A549 (cell line): ENCODE results near the gene TBL1XR1. TPM values are rescaled to one million over a fixed set of nuclear protein-coding genes. Genes with fewer than 3 reads are reported as not detected.

ENCODE experiments used
- ATAC-seq, 2 experiments: fragments of 200-7000 bp in 1 of 2; fragments of >200 bp in 1 of 2; cut with Nextera tagmentation in 1 of 2; cut with Tn5 transposase in 1 of 2; 3 replicates each; pipeline versions ENCODE4 v1.8.0 to v1.9.1; 2018 to 2020; ENCODE audit warnings: mild to moderate bottlenecking in 1 of 2, moderate library complexity in 1 of 2
- CTCF ChIA-PET: fragments of 300-600 bp; sonication (Branson Sonifier 250); formaldehyde crosslinking; extraction: SDS; loops from one replicate; lab custom pipeline; 2021; ENCODE audit warnings: antibody characterized with exemption, inconsistent platforms; lab: Yijun Ruan, JAX
- POLR2A ChIA-PET: fragments of 350-600 bp; formaldehyde crosslinking; extraction: SDS; loops from one replicate; lab custom pipeline; 2021; ENCODE audit warnings: antibody characterized with exemption, inconsistent platforms; lab: Yijun Ruan, JAX
- DNase-seq, 2 experiments: peaks; one replicate each; pipeline versions ENCODE4 v3.0.0 to v3.0.0-alpha.2; 2011 to 2016; ENCODE audit warnings: low read depth in 1 of 2, low spot score in 1 of 2
- FAIRE-seq: peaks from 2 replicates; lab custom pipeline; 2011; peaks lifted over from hg19 to GRCh38; lab: Jason Lieb, UNC
- H3K27ac ChIP-seq, 2 experiments: fragments of >200 bp; sonication (Bioruptor Twin); formaldehyde crosslinking; 3 replicates each; pipeline ENCODE4 v1.5.1; 2016 to 2017
- H3K4me1 ChIP-seq: fragments of >200 bp; sonication (Bioruptor Twin); formaldehyde crosslinking; 3 replicates; pipeline ENCODE4 v1.6.1; 2016
- H3K4me2 ChIP-seq: fragments of >200 bp; sonication (Bioruptor Twin); formaldehyde crosslinking; 3 replicates; pipeline ENCODE4 v1.6.1; 2016
- H3K4me3 ChIP-seq: fragments of >200 bp; sonication (Bioruptor Twin); formaldehyde crosslinking; 3 replicates; pipeline ENCODE4 v1.5.1; 2016
- H3K9me3 ChIP-seq: fragments of >200 bp; sonication (Bioruptor Twin); formaldehyde crosslinking; 3 replicates; pipeline ENCODE4 v1.6.1; 2016
- ATOH8 ChIP-seq: fragments of 250-450 bp; sonication (Bioruptor Pico); IDR thresholded peaks from 2 replicates; pipeline ENCODE4 v1.5.0; 2020; ENCODE audit warnings: low read depth, mild to moderate bottlenecking, moderate library complexity
- CBX2 ChIP-seq: fragments of 200-600 bp; sonication (generic); IDR thresholded peaks from 2 replicates; pipeline ENCODE4 v1.6.1; 2016; ENCODE audit warnings: low read depth, mild to moderate bottlenecking, borderline replicate concordance
- CEBPB ChIP-seq, 2 experiments: fragments of >200 bp in 1 of 2; sonication (Bioruptor Twin) in 1 of 2; formaldehyde crosslinking in 1 of 2; IDR thresholded peaks; 2 replicates each; pipeline ENCODE4 v1.6.1; 2012 to 2016
- EHMT2 ChIP-seq: fragments of 200-600 bp; sonication (generic); IDR thresholded peaks from 2 replicates; pipeline ENCODE4 v1.6.1; 2016; ENCODE audit warnings: antibody characterized with exemption, low read depth, mild to moderate bottlenecking, moderate library complexity
- ESRRA ChIP-seq: fragments of 150-350 bp; IDR thresholded peaks from 2 replicates; pipeline ENCODE4 v1.6.1; 2014; ENCODE audit warnings: mild to moderate bottlenecking, low read length, borderline replicate concordance
- FOSB ChIP-seq: fragments of 250-450 bp; sonication (Bioruptor Pico); IDR thresholded peaks from 2 replicates; pipeline ENCODE4 v1.5.0; 2020; ENCODE audit warnings: mild to moderate bottlenecking, moderate library complexity
- FOSL2 ChIP-seq, 2 experiments: fragments of 450-650 bp in 1 of 2; fragments of >200 bp in 1 of 2; sonication (Bioruptor Twin) in 1 of 2; formaldehyde crosslinking; IDR thresholded peaks; 2 replicates each; pipeline versions ENCODE4 v1.5.0 to v1.6.1; 2016 to 2020; ENCODE audit warnings: mild to moderate bottlenecking in 1 of 2, moderate library complexity in 1 of 2
- GATA3 ChIP-seq: IDR thresholded peaks from 2 replicates; pipeline ENCODE4 v1.6.1; 2012; ENCODE audit warnings: borderline replicate concordance
- HOXB5 ChIP-seq: fragments of 250-450 bp; sonication (Bioruptor Pico); IDR thresholded peaks from 2 replicates; pipeline ENCODE4 v1.5.0; 2020; ENCODE audit warnings: mild to moderate bottlenecking, moderate library complexity
- JUN ChIP-seq, 2 experiments: fragments of >200 bp; sonication (Bioruptor Twin); formaldehyde crosslinking; IDR thresholded peaks; 2 replicates in 1 of 2; 3 replicates in 1 of 2; pipeline ENCODE4 v1.6.1; 2016 to 2017
- MYC ChIP-seq: IDR thresholded peaks from 2 replicates; pipeline ENCODE4 v1.6.1; 2012; ENCODE audit warnings: mild to moderate bottlenecking, inconsistent platforms, low read length, improper control_type of control experiment, borderline replicate concordance
- NPAS2 ChIP-seq: fragments of 250-450 bp; sonication (Bioruptor Pico); IDR thresholded peaks from 2 replicates; pipeline ENCODE4 v1.8.0; 2022; ENCODE audit warnings: mild to moderate bottlenecking, moderate library complexity, borderline replicate concordance
- NR3C1 ChIP-seq: fragments of >200 bp; sonication (Bioruptor Twin); formaldehyde crosslinking; IDR thresholded peaks from 3 replicates; pipeline ENCODE4 v1.6.1; 2017
- RCOR1 ChIP-seq: fragments of 150-350 bp; IDR thresholded peaks from 2 replicates; pipeline ENCODE4 v1.6.1; 2014; ENCODE audit warnings: antibody characterized with exemption, low read length, low read depth
- SMC3 ChIP-seq: fragments of >200 bp; sonication (Bioruptor Twin); formaldehyde crosslinking; IDR thresholded peaks from 3 replicates; pipeline ENCODE4 v1.6.1; 2018; ENCODE audit warnings: inconsistent platforms
- SREBF2 ChIP-seq: fragments of 450-650 bp; IDR thresholded peaks from 2 replicates; pipeline ENCODE4 v1.6.1; 2014; ENCODE audit warnings: mild to moderate bottlenecking, moderate library complexity
- TFCP2L1 ChIP-seq: fragments of 250-450 bp; sonication (Bioruptor Pico); IDR thresholded peaks from 2 replicates; pipeline ENCODE4 v1.5.0; 2021; ENCODE audit warnings: mild to moderate bottlenecking
- TP53 ChIP-seq: fragments of 250-450 bp; sonication (Bioruptor Pico); IDR thresholded peaks from 2 replicates; pipeline ENCODE4 v1.5.0; 2021; ENCODE audit warnings: mild to moderate bottlenecking, moderate library complexity
- ZNF302 ChIP-seq: fragments of 250-450 bp; sonication (Bioruptor Pico); IDR thresholded peaks from 2 replicates; pipeline ENCODE4 v1.9.0; 2021; ENCODE audit warnings: inconsistent platforms, mild to moderate bottlenecking, moderate library complexity
- WGBS: methylation state at CpG from one replicate; pipeline ENCODE4 v1.1.6; 2017; ENCODE audit errors: missing lambda C conversion rate; 5-methylcytosine and 5-hydroxymethylcytosine counted together
- polyA plus RNA-seq, 4 experiments: library from polyadenylated mRNA; depleted of rRNA in 3 of 4; stranded (reverse); fragments of >200 nt; fragmentation: RNase III in 1 of 4; extraction: RNeasy Plus Mini Kit Qiagen cat#74134 plus additional on column Dnase treatment in 1 of 4; gene quantifications; 2 replicates in 3 of 4; 3 replicates in 1 of 4; pipeline ENCODE4 v1.2.3, GENCODE V29; 2011 to 2017
- TF ChIP-seq, protein P1 (sequence below): IDR thresholded peaks from 2 replicates; pipeline ENCODE4 v1.6.1; 2012
- TF ChIP-seq, protein P2 (sequence below): fragments of >200 bp; sonication (Bioruptor Twin); formaldehyde crosslinking; IDR thresholded peaks from 3 replicates; pipeline ENCODE4 v1.5.1; 2016

Gene TBL1XR1
- polyA plus RNA-seq, 2 of the 4 experiments (the other 2 are of a cell fraction) = 41.4 to 106 TPM

DNA sequence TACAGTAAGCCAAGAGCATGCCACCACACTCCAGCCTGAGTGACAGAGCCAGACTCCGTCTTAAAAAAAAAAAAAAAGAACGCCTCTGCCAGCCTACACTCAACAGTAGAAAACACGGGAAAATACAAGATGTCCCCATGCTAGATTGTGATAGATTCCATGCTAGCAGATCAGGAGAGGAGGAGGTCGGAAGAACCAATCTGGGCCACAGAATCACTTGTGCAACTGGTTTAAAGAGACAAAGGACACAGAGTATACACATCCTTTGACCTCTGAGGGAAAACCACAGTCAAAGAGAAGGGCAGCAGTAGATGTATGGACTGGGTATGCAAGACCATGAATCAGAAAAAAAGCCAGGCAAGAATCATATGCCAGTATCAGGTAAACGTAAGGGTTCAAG, 15.9 kb downstream of the TBL1XR1 start:
- no peak for ATAC-seq

DNA sequence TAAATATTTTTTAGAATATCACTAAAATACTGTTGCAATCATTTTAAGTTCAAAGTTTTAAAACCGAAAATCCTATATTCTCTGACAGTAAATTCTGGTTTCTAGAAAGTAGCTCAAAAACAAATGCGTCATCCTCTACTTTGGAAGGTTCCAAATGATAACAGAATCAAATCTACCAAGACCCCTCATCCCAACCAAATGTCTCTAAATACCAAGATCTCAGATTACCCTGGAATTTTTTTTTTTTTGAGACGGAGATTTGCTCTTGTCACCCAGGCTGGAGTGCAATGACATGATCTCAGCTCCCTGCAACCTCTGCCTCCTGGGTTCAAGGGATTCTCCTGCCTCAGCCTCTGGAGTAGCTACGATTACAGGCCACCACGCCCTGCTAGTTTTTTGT, 16.8 kb downstream of the TBL1XR1 start:
- ATAC-seq (no peak), DNase-seq (no peak), FAIRE-seq (no peak)
- H3K4me2 ChIP-seq = no peak overlapping the region
- H3K9me3 ChIP-seq = no peaks in the 10 kb centered on the region
- ChIA-PET POLR2A (no interaction called here), CTCF (interaction anchor here (0.6 to 1.0 kb wide), 3 partner anchors 11 to 853 kb away, joined by 3 to 4 read pairs (median 3); no protein-coding TSS in a partner anchor)
- no peak for TF ChIP-seq SMC3
- TF ChIP-seq GATA3 = no peak
- TF ChIP-seq SREBF2 = no peak
- no peak overlapping the region for H3K4me3 ChIP-seq
- no peak overlapping the region for H3K27ac ChIP-seq
- H3K4me1 ChIP-seq = peaks cover 12% of the 10 kb centered on the region
- WGBS = 84% methylated on average over 5 of the region's 5 CpGs

More for the DNA sequence above, 15.9 kb downstream of the TBL1XR1 start:
- H3K9me3 ChIP-seq = no peaks in the 10 kb centered on the region
- FAIRE-seq (no peak), DNase-seq (no peak)
- H3K27ac ChIP-seq = no peak overlapping the region
- 87% methylated on average over 5 of the region's 5 CpGs for WGBS
- ChIA-PET POLR2A (no interaction called here), CTCF (no interaction called here)
- no peak overlapping the region for H3K4me3 ChIP-seq
- TF ChIP-seq ATOH8 (CRISPR knock-in tag) (no peak), HOXB5 (CRISPR knock-in tag) (no peak), TFCP2L1 (CRISPR knock-in tag) (no peak), CBX2 (no peak)
- H3K4me2 ChIP-seq = no peak overlapping the region
- peaks cover 15% of the 10 kb centered on the region for H3K4me1 ChIP-seq

DNA sequence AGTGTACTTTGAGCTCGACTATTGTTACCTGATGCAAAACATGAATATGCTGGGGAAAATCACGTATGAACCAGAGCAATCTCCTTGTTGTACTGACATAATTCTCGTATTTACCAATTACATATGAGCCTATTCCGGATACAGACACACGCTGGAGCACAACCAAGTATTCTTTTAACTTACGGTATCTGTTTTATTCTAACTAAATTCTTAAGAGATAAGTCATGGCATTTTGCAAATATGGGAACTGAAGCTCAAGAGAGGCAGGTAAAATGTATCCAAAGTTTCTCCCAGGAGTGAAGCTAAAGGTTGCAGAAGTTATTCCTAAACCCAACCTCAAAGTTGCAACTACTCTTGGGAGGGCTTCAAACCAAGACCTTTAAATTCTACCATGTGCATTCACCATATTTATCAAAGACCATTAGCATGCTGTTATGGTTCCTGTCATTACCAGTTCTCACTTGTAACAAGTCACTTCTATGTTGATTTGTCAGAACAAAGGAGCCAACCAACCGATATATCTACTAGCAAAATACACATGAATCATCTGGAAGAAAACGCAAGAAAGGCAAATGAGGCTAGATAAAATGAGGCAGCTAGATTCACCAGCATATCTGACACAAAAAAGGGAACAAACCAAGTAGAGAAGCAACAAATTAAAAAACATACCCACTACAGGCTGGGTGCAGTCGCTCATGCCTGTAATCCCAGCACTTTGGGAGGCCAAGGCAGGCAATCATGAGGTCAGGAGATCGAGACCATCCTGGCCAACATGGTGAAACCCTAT, 17.8 kb downstream of the TBL1XR1 start:
- POLR2A ChIA-PET = no interaction called here
- no peak for DNase-seq
- H3K27ac ChIP-seq = no peak overlapping the region

More for the DNA sequence above, 17.8 kb downstream of the TBL1XR1 start:
- ATAC-seq (no peak), FAIRE-seq (no peak)
- TF ChIP-seq GATA3 (no peak), RCOR1 (no peak), ZNF302 (CRISPR knock-in tag) (no peak), MYC (no peak), ESRRA (no peak), CEBPB (IDR thresholded peaks at IDR 0.05) (no peak), JUN (IDR thresholded peaks at IDR 0.05) (no peak), TP53 (CRISPR knock-in tag) (no peak), FOSL2 (IDR thresholded peaks at IDR 0.05) (no peak), FOSL2 (CRISPR knock-in tag; IDR thresholded peaks at IDR 0.05) (no peak), SREBF2 (no peak), EHMT2 (no peak), NPAS2 (no peak), NR3C1 (no peak), FOSB (no peak)
- TF ChIP-seq, protein P1, sequence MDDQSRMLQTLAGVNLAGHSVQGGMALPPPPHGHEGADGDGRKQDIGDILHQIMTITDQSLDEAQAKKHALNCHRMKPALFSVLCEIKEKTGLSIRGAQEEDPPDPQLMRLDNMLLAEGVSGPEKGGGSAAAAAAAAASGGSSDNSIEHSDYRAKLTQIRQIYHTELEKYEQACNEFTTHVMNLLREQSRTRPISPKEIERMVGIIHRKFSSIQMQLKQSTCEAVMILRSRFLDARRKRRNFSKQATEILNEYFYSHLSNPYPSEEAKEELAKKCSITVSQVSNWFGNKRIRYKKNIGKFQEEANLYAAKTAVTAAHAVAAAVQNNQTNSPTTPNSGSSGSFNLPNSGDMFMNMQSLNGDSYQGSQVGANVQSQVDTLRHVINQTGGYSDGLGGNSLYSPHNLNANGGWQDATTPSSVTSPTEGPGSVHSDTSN = no peak
- TF ChIP-seq, protein P2, sequence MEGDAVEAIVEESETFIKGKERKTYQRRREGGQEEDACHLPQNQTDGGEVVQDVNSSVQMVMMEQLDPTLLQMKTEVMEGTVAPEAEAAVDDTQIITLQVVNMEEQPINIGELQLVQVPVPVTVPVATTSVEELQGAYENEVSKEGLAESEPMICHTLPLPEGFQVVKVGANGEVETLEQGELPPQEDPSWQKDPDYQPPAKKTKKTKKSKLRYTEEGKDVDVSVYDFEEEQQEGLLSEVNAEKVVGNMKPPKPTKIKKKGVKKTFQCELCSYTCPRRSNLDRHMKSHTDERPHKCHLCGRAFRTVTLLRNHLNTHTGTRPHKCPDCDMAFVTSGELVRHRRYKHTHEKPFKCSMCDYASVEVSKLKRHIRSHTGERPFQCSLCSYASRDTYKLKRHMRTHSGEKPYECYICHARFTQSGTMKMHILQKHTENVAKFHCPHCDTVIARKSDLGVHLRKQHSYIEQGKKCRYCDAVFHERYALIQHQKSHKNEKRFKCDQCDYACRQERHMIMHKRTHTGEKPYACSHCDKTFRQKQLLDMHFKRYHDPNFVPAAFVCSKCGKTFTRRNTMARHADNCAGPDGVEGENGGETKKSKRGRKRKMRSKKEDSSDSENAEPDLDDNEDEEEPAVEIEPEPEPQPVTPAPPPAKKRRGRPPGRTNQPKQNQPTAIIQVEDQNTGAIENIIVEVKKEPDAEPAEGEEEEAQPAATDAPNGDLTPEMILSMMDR = no peak
- WGBS = 75% methylated on average over 10 of the region's 10 CpGs
- no peak overlapping the region for H3K4me2 ChIP-seq
- peaks cover 12% of the 10 kb centered on the region for H3K4me1 ChIP-seq
- no peaks in the 10 kb centered on the region for H3K9me3 ChIP-seq
- CTCF ChIA-PET = interaction anchor here (1.0 kb wide), 1 partner anchor 128 kb away, joined by 4 read pairs; no protein-coding TSS in a partner anchor
- no peak overlapping the region for H3K4me3 ChIP-seq
